HG02759 (cell line): ENCODE results near the gene BMPR2.
"Not testable (repeated sequence)": the region's sequence is repeated elsewhere in the genome, so short reads cannot be mapped to it uniquely, and the experiment has no call there.

Source experiments
- ATAC-seq: cut with Tn5 transposase; IDR thresholded peaks from one replicate; pipeline ENCODE4 v1.9.1; 2021; ENCODE audit warnings: mild to moderate bottlenecking, moderate library complexity; ENCODE audit not compliant: unreplicated experiment

BMPR2 gene

DNA sequence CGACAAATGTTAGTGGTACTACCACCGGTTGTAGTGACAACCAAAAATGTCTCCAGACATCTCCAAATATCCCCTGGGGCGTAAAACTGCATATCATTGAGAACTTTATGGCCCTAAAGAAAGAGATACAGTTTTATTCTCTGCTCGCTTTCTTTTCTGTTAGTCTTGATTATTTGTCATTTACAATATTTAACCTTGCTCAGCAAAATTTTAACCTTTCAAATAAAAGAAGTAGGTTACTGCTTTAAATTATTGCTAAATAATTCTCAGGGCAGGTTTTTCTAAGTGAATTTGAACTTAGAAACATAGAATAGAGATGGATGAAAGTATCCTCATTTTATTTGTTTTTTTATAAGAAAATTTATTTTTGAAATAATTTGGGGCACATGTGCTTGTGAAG, 67.9 kb downstream of the BMPR2 start:
- no peak for ATAC-seq

- no peak for ATAC-seq
Measured at GRCh38 chr2:202449344-202449743, 73.2 kb downstream of the BMPR2 start.

GRCh38 chr2:202450785-202451184, 74.7 kb downstream of the BMPR2 start:
- no peak for ATAC-seq

DNA sequence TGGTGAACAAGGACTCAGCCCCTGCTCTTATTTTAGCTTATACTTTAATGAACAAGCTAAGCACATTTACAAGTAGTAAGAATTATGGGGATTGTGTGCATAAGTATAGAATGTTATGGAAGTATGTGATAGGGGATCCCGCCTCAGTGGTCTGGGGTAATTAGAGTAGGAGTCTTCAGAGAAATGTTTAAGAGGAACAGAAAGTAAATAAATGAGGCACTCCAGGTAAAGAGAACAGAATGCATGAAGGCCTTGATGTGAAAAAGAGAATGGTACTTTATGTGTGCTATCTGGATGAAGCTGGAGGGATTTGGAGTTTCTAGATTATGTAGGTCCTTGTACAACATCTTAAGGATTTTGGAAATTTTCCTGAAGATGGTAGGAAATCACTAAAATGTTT, 76.6 kb downstream of the BMPR2 start:
- ATAC-seq, result no peak

- ATAC-seq, result no peak
Measured at GRCh38 chr2:202454536-202454935, 78.4 kb downstream of the BMPR2 start.

GRCh38 chr2:202455114-202455513, 79.0 kb downstream of the BMPR2 start:
- ATAC-seq, result no peak

DNA sequence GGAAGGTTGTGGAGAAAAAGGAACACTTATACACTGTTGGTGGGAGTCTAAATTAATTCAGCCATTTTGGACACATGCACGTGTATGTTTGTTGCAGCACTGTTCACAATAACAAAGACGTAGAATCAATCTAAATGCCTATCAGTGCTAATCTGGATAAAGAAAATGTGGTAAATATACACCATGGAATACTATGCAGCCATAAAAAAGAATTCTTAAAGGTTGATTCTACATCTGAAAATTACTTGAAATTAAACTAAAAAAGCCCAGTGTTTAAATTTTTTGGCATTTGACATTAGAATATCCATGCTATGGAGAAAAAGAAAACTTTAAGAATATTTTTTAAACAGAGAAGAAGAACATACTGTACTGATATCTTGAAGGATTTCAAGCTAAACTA, 84.0 kb downstream of the BMPR2 start:
- no peak for ATAC-seq

DNA sequence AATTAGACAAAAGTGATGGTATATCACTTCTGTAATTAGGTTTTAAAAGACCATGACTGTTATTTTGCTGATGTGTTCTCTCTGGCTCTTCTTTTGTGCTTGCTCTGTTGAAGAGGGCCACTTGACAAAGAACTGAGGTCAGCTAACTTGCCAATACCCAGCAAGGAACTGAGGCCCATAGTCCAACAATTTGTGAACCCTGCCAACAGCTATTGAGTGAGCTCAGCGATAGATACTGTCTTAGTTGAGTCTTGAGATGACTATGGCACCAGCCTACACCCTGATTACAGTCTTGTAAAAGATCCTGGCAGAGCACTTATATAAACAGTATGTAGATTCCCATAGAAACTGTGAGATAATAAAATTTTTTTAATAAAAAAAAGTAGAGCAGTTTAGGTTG, 103.0 kb downstream of the BMPR2 start:
- ATAC-seq, result no peak

DNA sequence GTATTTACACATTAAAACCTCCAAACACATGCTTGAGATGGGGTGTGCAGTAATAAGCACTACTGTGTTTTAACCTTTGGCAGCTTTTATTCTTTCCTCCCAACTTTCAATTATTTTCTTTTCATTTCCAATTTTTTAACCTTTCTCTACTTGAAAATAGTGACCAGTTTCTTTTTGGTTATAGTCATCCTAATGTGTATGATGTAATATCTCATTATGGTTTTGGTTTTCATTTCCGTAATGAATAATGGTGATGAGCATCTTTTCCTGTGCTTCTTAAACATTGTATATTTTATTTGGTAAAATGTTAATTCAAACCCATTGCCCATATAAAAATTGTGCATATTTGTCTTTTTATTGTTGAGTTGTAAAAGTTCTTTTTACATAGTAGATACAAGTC, 103.5 kb downstream of the BMPR2 start:
- no peak for ATAC-seq

DNA sequence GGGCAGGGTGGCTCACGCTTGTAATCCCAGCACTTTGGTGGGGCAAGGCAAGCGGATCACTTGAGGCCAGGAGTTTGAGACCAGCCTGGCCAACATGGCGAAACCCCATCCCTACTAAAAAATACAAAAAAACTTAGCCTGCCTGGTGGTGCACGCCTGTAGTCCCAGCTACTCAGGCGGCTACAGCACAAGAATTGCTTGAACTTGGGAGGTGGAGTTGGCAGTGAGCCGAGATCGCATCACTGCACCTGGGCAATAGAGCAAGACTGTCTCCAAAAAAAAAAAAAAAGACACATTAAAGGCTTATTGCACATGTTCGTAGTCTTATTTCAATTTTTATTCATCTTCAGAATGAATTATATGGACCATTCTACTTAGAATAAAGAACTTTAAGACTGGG, 110.2 kb downstream of the BMPR2 start:
- no peak for ATAC-seq

DNA sequence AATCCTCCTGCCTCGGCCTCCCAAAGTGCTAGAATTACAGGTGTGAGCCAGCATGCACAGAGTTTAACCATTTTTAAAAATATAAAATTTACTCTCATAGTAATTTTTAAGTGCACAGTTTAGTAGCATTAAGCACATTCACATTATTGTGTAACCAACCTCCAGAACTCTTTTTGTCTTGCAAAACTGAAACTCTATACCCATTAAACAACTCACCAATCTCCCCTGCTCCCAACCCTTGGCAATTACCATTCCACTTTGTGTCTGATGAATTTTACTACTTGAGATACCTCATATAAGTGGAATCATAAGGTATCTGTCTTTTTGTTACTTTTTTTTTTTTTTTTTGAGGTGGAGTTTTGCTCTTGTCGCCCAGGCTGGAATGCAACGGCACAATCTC, 112.5 kb downstream of the BMPR2 start:
- no peak for ATAC-seq

GRCh38 chr2:202490479-202490878, 114.4 kb downstream of the BMPR2 start:
- no peak for ATAC-seq

DNA sequence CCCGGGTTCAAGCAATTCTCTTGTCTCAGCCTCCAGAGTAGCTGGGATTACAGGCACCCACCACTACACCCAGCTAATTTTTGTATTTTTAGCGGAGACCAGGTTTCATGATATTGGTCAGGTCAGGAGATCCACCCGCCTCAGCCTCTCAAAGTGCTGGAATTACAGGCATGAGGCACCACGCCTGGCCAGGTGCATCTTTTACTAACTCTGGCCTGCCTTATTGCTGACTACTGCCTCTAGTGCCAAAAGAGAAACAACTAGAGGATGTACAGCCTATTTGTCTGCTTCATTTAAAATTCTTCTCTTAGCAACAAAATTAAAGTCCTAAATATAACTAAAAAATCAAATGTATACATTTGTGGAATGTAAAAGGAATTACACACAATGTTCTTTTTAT, 115.4 kb downstream of the BMPR2 start:
- ATAC-seq, result no peak

DNA sequence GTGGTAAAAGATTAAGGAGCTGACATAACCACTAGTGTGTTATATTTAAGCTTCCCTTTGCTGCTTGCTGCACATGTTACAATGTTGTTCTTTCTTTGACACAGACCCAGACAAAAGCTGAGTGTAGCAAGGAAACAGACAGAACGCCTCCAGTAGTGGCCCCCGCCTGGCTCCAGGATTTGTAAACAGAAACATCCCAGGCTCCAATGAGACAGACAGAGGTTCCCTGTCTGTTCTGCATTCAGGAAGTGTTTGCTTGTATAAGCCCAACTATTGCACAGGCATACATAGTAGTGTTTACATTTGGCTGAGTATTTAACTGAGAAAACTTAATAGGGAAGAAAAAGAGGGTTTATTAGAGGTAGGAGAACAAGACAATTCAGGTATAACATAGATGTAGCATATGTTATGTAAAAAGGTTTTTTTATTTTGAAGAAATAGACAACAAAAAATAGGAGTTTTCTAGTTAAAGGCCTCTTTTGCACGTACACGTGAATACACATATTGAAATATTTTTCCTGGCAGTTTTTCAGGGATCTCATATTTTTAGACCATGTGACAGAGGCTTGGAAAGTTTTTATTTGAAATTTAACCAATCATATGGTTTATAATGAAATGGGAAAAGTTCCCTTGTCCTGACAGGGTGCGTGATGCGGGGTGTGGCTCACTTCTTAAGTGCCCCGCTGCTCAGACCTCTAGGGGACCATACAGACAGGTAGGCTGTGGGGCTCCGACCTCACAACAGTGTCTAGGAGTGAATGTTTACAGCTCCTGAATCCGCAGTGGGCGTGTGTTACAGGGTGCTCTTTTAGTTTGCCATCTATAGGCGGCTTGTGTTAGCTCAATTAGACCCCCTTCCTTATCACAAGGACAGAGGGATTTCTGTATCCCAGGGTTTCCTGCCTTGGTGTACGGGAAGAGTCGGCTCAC, 118.4 kb downstream of the BMPR2 start:
- no peak for ATAC-seq

DNA sequence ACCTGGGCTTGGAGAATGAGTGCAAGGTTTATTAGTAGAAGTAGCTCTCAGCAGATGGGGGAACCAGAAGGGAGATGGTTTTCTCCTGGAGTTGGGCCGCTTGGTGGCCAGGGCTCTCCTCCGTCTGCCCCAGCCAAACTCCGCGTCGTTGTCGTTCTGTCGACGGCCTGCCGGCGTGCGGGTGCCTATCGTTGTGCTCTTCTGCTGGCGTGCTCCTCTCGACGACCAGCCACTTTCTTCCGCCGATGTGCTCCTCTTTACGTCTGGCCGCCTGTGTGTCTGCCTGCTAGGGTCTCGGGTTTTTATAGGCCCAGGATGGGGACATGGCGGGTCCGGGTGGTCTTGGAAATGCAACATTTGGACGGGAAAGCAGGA, 119.1 kb downstream of the BMPR2 start:
- no peak for ATAC-seq

GRCh38 chr2:202496835-202497472, 120.8 kb downstream of the BMPR2 start:
- ATAC-seq, result not testable (repeated sequence)

DNA sequence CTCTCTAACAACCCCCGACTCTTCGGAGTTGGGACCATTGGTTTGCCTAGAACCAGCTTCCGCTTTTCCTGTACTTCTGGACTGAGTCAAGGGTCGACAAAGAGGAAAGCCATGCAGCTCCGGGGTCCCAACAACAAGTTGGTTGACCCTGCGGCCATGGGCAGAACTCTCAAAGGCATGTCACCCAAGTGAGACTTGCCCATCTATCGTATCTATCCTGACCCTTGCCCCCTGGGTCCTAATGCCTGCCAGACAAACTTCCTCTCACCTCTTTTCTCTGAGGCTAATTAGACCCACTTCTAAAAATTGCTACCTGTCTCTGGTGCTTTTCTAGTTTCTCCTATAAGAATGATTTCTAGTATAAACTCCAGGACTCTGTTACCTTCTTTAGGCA, 121.3 kb downstream of the BMPR2 start:
- ATAC-seq, result not testable (repeated sequence)

DNA sequence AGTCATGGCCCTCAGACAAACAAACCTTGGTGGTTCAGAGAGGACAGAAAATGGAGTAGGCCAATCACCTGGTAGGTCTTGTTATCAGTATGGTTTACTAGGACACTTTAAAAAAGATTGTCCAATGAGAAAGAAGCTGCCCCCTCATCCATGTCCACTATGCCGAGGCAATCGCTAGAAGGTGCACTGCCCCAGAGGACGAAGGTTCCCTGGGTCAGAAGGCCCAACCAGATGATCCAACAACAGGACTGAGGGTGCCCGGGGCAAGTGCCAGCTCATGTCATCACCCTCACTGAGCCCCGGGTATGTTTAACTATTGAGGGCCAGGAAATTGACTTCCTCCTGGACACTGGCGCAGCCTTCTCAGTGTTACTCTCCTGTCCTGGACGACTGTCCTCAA, 123.7 kb downstream of the BMPR2 start:
- not testable (repeated sequence) for ATAC-seq

DNA sequence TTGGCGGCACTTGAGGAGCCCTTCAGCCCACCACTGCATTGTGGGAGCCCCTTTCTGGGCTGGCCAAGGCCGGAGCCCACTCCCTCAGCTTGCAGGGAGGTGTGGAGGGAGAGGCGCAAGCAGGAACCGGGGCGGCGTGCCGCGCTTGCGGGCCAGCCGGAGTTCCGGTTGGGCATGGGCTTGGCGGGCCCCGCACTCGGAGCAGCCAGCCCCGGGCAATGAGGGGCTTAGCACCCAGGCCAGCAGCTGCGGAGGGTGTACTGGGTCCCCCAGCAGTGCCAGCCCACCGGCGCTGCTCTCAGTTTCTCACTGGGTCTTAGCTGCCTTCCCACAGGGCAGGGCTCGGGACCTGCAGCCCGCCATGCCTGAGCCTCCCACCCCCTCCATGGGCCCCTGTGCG, 127.1 kb downstream of the BMPR2 start:
- ATAC-seq, result not testable (repeated sequence)

DNA sequence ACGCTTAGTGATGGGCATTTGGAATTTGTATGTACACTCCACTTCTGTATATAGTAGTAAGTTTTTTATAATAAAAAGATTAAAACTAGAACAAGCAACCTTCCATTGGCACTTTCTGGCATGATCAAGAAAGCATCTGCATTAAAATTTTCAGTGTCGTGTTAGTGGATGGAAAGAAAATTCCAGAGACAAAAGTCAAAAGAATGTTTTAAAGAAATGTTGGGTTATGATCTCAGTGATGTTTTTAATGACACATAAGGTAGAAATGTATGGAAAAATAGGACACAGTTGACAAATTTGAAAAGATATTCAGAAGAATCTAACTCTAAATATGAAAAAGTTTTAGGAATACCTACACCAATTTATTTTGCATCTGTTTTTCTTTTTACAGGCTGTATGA, 132.6 kb downstream of the BMPR2 start:
- no peak for ATAC-seq

- ATAC-seq, result no peak
Measured at GRCh38 chr2:202510911-202511310, 134.8 kb downstream of the BMPR2 start.

DNA sequence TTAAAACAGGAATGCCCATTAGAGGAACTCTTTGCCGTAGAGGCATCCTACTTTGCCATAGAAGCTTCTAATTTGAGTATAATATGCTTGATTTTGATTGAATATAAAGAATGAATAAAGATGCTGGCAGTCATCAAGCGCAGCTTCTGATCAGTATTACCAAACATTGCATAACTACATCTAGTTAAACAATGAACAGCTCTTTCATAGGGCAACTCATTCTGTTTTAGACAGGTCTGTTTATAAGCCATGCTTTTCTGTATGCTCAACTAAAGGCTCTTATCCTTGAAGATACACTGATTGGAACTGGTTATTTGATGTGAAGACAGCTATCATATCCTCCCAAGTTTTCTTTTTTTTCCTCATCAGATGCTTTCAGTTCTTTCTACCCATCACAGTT, 136.0 kb downstream of the BMPR2 start:
- ATAC-seq, result no peak
